PC-9 (cell line): Measurements from ENCODE around the gene DSCAML1. TPM values are rescaled to one million over a fixed set of nuclear protein-coding genes. Genes with fewer than 3 reads are reported as not detected.

Experiments used
- BruUV-seq: library from RNA; stranded (reverse); fragments of 400-500 nt; replicated peaks from 2 replicates; lab custom pipeline; 2021; lab: Mats Ljungman, UMichigan
- CTCF ChIA-PET: fragments of 300-600 bp; sonication (Branson Sonifier 250); formaldehyde crosslinking; loops from one replicate; lab custom pipeline; 2022; ENCODE audit warnings: antibody characterized with exemption; lab: Charles Lee
- POLR2A ChIA-PET: fragments of 300-600 bp; sonication (Branson Sonifier 250); formaldehyde crosslinking; loops from one replicate; lab custom pipeline; 2022; ENCODE audit warnings: antibody characterized with exemption; ENCODE audit not compliant: unreplicated experiment; lab: Charles Lee
- DNase-seq, 2 experiments: peaks; one replicate each; pipeline versions ENCODE4 v3.0.0 to v3.0.0-alpha.2; 2015 to 2022; ENCODE audit warnings: mixed read lengths in 1 of 2
- H2AFZ ChIP-seq: fragments of 200-600 bp; sonication (generic); 2 replicates; pipeline ENCODE4 v1.8.1; 2017; ENCODE audit warnings: antibody characterized with exemption
- H3F3A ChIP-seq: fragments of 200-600 bp; sonication (generic); 2 replicates; pipeline ENCODE4 v1.8.1; 2017; ENCODE audit warnings: antibody characterized with exemption, mild to moderate bottlenecking, low read depth; ENCODE audit not compliant: insufficient read depth
- H3K27ac ChIP-seq: fragments of 200-600 bp; sonication (generic); 2 replicates; pipeline ENCODE4 v1.6.1; 2016; ENCODE audit warnings: mixed run types
- H3K27me3 ChIP-seq: fragments of 200-600 bp; sonication (generic); 2 replicates; pipeline ENCODE4 v1.6.1; 2016; ENCODE audit warnings: low read depth, mixed run types; ENCODE audit not compliant: insufficient read depth
- H3K36me3 ChIP-seq: fragments of 200-600 bp; sonication (generic); 2 replicates; pipeline ENCODE4 v1.6.1; 2016; ENCODE audit warnings: low read depth, mixed run types
- H3K4me1 ChIP-seq: fragments of 200-600 bp; sonication (generic); replicated peaks from 2 replicates; pipeline ENCODE4 v1.6.1; 2016; ENCODE audit warnings: mixed run types; ENCODE audit not compliant: insufficient read depth
- H3K4me2 ChIP-seq: fragments of 200-600 bp; sonication (generic); 2 replicates; pipeline ENCODE4 v1.6.1; 2017; ENCODE audit warnings: mixed run types
- H3K4me3 ChIP-seq: fragments of 200-600 bp; sonication (generic); 2 replicates; pipeline ENCODE4 v1.6.1; 2016; ENCODE audit warnings: mixed run types
- H3K79me2 ChIP-seq: fragments of 200-600 bp; sonication (generic); 2 replicates; pipeline ENCODE4 v1.6.1; 2017; ENCODE audit warnings: low read depth, mixed run types
- H3K9me2 ChIP-seq: fragments of 200-600 bp; sonication (generic); 2 replicates; pipeline ENCODE4 v1.8.1; 2017; ENCODE audit warnings: mild to moderate bottlenecking; ENCODE audit not compliant: insufficient read depth
- H3K9me3 ChIP-seq: fragments of 200-600 bp; sonication (generic); 2 replicates; pipeline ENCODE4 v1.8.1; 2016; ENCODE audit warnings: low read depth; ENCODE audit not compliant: insufficient read depth
- H4K20me1 ChIP-seq: fragments of 200-600 bp; sonication (generic); 2 replicates; pipeline ENCODE4 v1.8.1; 2017; ENCODE audit not compliant: insufficient read depth
- CTCF ChIP-seq: fragments of 200-600 bp; sonication (generic); conservative IDR thresholded peaks from 2 replicates; pipeline ENCODE4 v1.6.1; 2017; ENCODE audit warnings: mixed run types, antibody characterized with exemption, mild to moderate bottlenecking, moderate library complexity
- EZH2 ChIP-seq: fragments of 200-600 bp; sonication (generic); IDR thresholded peaks from 2 replicates; pipeline ENCODE4 v1.8.0; 2017; ENCODE audit warnings: antibody characterized with exemption, low read depth
- intact Hi-C: fragments of 100-400 bp; cut with micrococcal nuclease; formaldehyde crosslinking; loops from one replicate; pipeline ENCODE4 v1.10.0; 2022; ENCODE audit not compliant: unreplicated experiment
- total RNA-seq: library from RNA; stranded (reverse); gene quantifications from 2 replicates; pipeline ENCODE4 v1.2.3, GENCODE V29; 2021

DSCAML1 gene
- total RNA-seq, 1 experiment from 2014 or later: not detected

GRCh38 chr11:117544130-117544800 is 252.8 kb downstream of the DSCAML1 start:
- peaks cover 100% of the 10 kb centered on the region for H3K27me3 ChIP-seq
- no peaks in the 10 kb centered on the region for H3F3A ChIP-seq
- CTCF ChIA-PET: no interaction called here
- H4K20me1 ChIP-seq: no peaks in the 10 kb centered on the region
- H3K9me3 ChIP-seq: no peaks in the 10 kb centered on the region
- no peak overlapping the region for H3K27ac ChIP-seq
- BruUV-seq: no TSS peak
- no peak for DNase-seq
- no peaks in the 10 kb centered on the region for H3K9me2 ChIP-seq
- no peaks in the 10 kb centered on the region for H3K79me2 ChIP-seq
- no peaks in the 10 kb centered on the region for H3K36me3 ChIP-seq
- no peak for TF ChIP-seq CTCF
- no peak for TF ChIP-seq EZH2
- H3K4me3 ChIP-seq: no peak overlapping the region
- POLR2A ChIA-PET: no interaction called here
- H3K4me1 ChIP-seq: no peaks in the 10 kb centered on the region
- intact Hi-C loops: no loop called here
- no peak overlapping the region for H3K4me2 ChIP-seq
- H2AFZ ChIP-seq: no peak overlapping the region

- POLR2A ChIA-PET: no interaction called here
- intact Hi-C loops: no loop called here
- TF ChIP-seq EZH2 (no peak), CTCF (no peak)
- H3K27ac ChIP-seq: no peak overlapping the region
- H2AFZ ChIP-seq: no peak overlapping the region
- H3K36me3 ChIP-seq: no peaks in the 10 kb centered on the region
- H4K20me1 ChIP-seq: no peaks in the 10 kb centered on the region
- CTCF ChIA-PET: no interaction called here
- H3K79me2 ChIP-seq: no peaks in the 10 kb centered on the region
- H3K9me2 ChIP-seq: no peaks in the 10 kb centered on the region
- DNase-seq: no peak
- H3F3A ChIP-seq: no peaks in the 10 kb centered on the region
- no peak overlapping the region for H3K4me3 ChIP-seq
- H3K9me3 ChIP-seq: no peaks in the 10 kb centered on the region
- H3K4me1 ChIP-seq: no peaks in the 10 kb centered on the region
- H3K27me3 ChIP-seq: peaks cover 100% of the 10 kb centered on the region
- no TSS peak for BruUV-seq
- H3K4me2 ChIP-seq: no peak overlapping the region
Measured at GRCh38 chr11:117541211-117541610, 255.8 kb downstream of the DSCAML1 start.

GRCh38 chr11:117538263-117539135 is 258.5 kb downstream of the DSCAML1 start:
- BruUV-seq: no TSS peak
- CTCF ChIA-PET: no interaction called here
- TF ChIP-seq EZH2 (no peak), CTCF (no peak)
- Histone ChIP-seq H3K36me3 (no peaks in the 10 kb centered on the region), H2AFZ (no peak overlapping the region), H3F3A (no peaks in the 10 kb centered on the region), H3K9me3 (no peaks in the 10 kb centered on the region), H4K20me1 (no peaks in the 10 kb centered on the region), H3K4me1 (no peaks in the 10 kb centered on the region), H3K27ac (no peak overlapping the region), H3K79me2 (no peaks in the 10 kb centered on the region), H3K9me2 (no peaks in the 10 kb centered on the region), H3K4me3 (no peak overlapping the region), H3K27me3 (peaks cover 99% of the 10 kb centered on the region), H3K4me2 (no peak overlapping the region)
- DNase-seq: no peak
- POLR2A ChIA-PET: no interaction called here
- intact Hi-C loops: no loop called here
